Sigmoid colon (tissue), 7 donors: ENCODE measurements around the gene AIG1. TPM values are rescaled to one million over a fixed set of nuclear protein-coding genes. Genes with fewer than 3 reads are reported as not detected.
"Not testable (repeated sequence)": the region's sequence is repeated elsewhere in the genome, so short reads cannot be mapped to it uniquely, and the experiment has no call there.

Source experiments
- DNase-seq: peaks from one replicate; pipeline ENCODE4 v3.0.0-alpha.2; 2019
- H3K27ac ChIP-seq, 4 donors: fragments of 200-600 bp; sonication (generic); one replicate each; pipeline ENCODE4 v1.5.1; 2016 to 2019; ENCODE audit warnings: mild to moderate bottlenecking in 1 of 4
- H3K27me3 ChIP-seq, 3 donors: fragments of 200-600 bp; sonication (generic); one replicate each; pipeline ENCODE4 v1.5.1; 2019; ENCODE audit warnings: mild to moderate bottlenecking in 1 of 3
- H3K36me3 ChIP-seq, 4 donors: fragments of 200-600 bp; sonication (generic); one replicate each; pipeline ENCODE4 v1.5.1; 2016 to 2019
- H3K4me1 ChIP-seq, 4 donors: fragments of 200-600 bp; sonication (generic); one replicate each; pipeline ENCODE4 v1.5.1; 2017 to 2019
- H3K4me3 ChIP-seq, 4 donors: fragments of 200-600 bp; sonication (generic); one replicate each; pipeline ENCODE4 v1.5.1; 2017 to 2019; ENCODE audit warnings: mild to moderate bottlenecking in 2 of 4, moderate library complexity in 1 of 4
- H3K9me3 ChIP-seq, 4 donors: fragments of 200-600 bp in 3 of 4; sonication (generic) in 3 of 4; one replicate each; pipeline versions ENCODE4 v1.5.1 to v1.6.1; 2013 to 2019
- EP300 ChIP-seq, 4 donors: sonication (generic); formaldehyde crosslinking; IDR thresholded peaks; one replicate each; pipeline ENCODE4 v1.6.1; 2017; ENCODE audit warnings: antibody characterized with exemption in 4 of 4
- POLR2A ChIP-seq, 2 donors: fragments of 450-650 bp; IDR thresholded peaks; one replicate each; pipeline ENCODE4 v1.6.1; 2016; ENCODE audit warnings: antibody characterized with exemption in 2 of 2, mild to moderate bottlenecking in 2 of 2, moderate library complexity in 2 of 2
- POLR2AphosphoS5 ChIP-seq, 4 donors: sonication (generic); formaldehyde crosslinking; IDR thresholded peaks; one replicate each; pipeline ENCODE4 v1.6.1; 2017; ENCODE audit warnings: antibody characterized with exemption in 4 of 4
- WGBS, 2 donors: extraction: QIAGEN DNeasy Blood & Tissue Kit; methylation state at CpG; one replicate each; pipeline ENCODE4 v1.1.7; 2013; 5-methylcytosine and 5-hydroxymethylcytosine counted together
- intact Hi-C: fragments of 100-400 bp; cut with DNase I; formaldehyde crosslinking; loops from one replicate; pipeline ENCODE4 v1.15.1; 2023
- polyA plus RNA-seq, 3 donors: library from polyadenylated mRNA; stranded (reverse); fragments of 200-250 nt; gene quantifications; one replicate each; pipeline ENCODE4 v1.2.3, GENCODE V29; 2013
- total RNA-seq, 4 donors: library from RNA; depleted of rRNA; stranded (reverse); fragments of >200 nt; gene quantifications; one replicate each; pipeline ENCODE4 v1.1.0, GENCODE V29; 2016
- TF ChIP-seq, protein P1 (sequence below), 4 experiments: fragments of 450-650 bp in 3 of 4; fragments of 200-600 bp in 1 of 4; IDR thresholded peaks; one replicate each; pipeline ENCODE4 v1.5.1; 2016 to 2019; ENCODE audit warnings: antibody characterized with exemption in 4 of 4, mild to moderate bottlenecking in 3 of 4, moderate library complexity in 2 of 4
- donor health status: healthy with polysubstance abuse.
- donor health status: Bipolar disorder and iron deficiency.
- donor health status: healthy.

AIG1 gene
- total and polyA plus RNA-seq, 7 donors = 10.9 to 30.7 (median 20.6) TPM

DNA sequence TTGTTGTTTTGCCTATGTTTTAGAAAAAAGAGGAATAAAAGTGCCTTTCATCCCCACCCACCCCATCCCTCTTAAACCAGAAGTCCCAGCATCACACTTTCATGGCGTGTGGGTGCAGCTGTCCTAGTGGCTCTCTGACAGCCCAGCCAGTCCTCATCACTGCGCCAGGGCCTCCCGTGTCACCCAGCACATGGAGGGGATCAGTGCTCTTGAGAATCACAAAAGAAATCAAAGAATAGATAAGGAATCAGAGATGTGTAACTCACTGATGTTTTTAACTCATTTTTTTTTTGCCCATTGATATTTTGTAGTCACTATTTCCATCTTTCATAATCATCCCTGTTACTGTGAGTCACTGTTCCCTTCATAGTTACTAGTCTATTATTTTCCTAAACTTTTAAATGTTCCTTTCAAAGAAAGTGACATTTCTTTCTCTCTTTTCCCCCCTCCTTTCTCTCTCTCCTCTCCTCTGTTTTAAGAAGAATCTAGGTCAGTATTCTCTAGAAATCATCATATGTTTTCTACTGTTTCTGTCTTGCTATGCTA lies 78.6 kb downstream of the AIG1 start:
- TF ChIP-seq EP300 (IDR thresholded peaks at IDR 0.05) (no peak), POLR2AphosphoS5 (IDR thresholded peaks at IDR 0.05) (no peak)
- WGBS, 2 donors = 88 to 95% methylated on average over 3 of the region's 3 CpGs

DNA sequence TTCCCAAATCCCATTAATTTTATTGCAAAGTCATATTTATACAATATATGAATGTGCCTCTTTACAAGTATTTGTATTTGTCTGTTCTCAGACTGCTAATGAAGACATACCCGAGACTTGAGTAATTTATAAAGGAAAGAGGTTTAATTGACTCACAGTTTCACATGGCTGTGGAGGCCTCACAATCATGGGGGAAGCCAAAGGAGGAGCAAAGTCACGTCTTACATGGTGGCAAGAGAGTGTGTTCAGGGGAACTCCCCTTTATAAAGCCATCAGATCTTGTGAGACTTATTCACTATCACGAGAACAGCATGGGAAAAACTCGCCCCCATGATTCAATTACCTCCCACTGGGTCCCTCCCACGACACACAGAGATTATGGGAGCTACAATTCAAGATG lies 79.2 kb downstream of the AIG1 start:
- 85 to 91% methylated on average over 5 of the region's 5 CpGs for WGBS, 2 donors

More for the DNA sequence above, 78.6 kb downstream of the AIG1 start:
- Histone ChIP-seq H3K36me3 (peaks cover 0 to 9% (median 0%) of the 10 kb centered on the region in 4 donors), H3K27me3 (no peaks in the 10 kb centered on the region), H3K4me3 (no peak overlapping the region), H3K4me1 (peaks cover 0 to 14% (median 11%) of the 10 kb centered on the region in 4 donors), H3K27ac (no peak overlapping the region), H3K9me3 (no peaks in the 10 kb centered on the region)
- intact Hi-C loops = no loop called here
- no peak for DNase-seq

DNA sequence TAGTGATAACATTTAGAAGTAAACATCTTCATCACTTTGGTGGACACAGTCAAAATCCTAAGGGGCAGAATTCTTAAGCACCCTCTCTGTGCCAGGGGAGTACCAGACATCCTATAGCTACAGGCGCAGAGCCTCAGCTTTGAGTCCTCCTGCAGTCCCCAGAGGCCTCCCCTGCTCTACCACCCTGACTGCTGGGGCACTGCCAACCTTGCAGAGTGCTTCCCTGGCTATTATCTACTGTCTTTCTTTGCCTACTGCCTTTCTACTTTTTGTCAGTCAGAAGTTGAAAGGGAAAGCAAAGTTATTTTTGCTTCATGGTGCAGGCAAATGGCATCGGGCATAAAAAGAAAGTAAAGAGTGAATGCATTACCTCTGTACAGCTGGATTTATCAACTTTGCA lies 80.1 kb downstream of the AIG1 start:
- Histone ChIP-seq H3K9me3 (no peaks in the 10 kb centered on the region), H3K27me3 (no peaks in the 10 kb centered on the region), H3K4me1 (peaks cover 0 to 14% (median 11%) of the 10 kb centered on the region in 4 donors), H3K4me3 (no peak overlapping the region), H3K36me3 (peaks cover 0 to 9% (median 0%) of the 10 kb centered on the region in 4 donors), H3K27ac (no peak overlapping the region)
- intact Hi-C loops = no loop called here
- no peak for DNase-seq
- WGBS, 2 donors = 67 to 89% methylated on average over 2 of the region's 2 CpGs
- TF ChIP-seq POLR2A (IDR thresholded peaks at IDR 0.05) (no peak), EP300 (IDR thresholded peaks at IDR 0.05) (no peak)
- TF ChIP-seq, protein P1, sequence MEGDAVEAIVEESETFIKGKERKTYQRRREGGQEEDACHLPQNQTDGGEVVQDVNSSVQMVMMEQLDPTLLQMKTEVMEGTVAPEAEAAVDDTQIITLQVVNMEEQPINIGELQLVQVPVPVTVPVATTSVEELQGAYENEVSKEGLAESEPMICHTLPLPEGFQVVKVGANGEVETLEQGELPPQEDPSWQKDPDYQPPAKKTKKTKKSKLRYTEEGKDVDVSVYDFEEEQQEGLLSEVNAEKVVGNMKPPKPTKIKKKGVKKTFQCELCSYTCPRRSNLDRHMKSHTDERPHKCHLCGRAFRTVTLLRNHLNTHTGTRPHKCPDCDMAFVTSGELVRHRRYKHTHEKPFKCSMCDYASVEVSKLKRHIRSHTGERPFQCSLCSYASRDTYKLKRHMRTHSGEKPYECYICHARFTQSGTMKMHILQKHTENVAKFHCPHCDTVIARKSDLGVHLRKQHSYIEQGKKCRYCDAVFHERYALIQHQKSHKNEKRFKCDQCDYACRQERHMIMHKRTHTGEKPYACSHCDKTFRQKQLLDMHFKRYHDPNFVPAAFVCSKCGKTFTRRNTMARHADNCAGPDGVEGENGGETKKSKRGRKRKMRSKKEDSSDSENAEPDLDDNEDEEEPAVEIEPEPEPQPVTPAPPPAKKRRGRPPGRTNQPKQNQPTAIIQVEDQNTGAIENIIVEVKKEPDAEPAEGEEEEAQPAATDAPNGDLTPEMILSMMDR (IDR thresholded peaks at IDR 0.05) = no peak

More for the DNA sequence above, 79.2 kb downstream of the AIG1 start:
- DNase-seq, intact Hi-C loops, H3K4me3 ChIP-seq, H3K9me3 ChIP-seq, H3K27me3 ChIP-seq, H3K27ac ChIP-seq, H3K36me3 ChIP-seq: not testable (repeated sequence)
- peaks cover 0 to 14% (median 11%) of the 10 kb centered on the region in 4 donors for H3K4me1 ChIP-seq

DNA sequence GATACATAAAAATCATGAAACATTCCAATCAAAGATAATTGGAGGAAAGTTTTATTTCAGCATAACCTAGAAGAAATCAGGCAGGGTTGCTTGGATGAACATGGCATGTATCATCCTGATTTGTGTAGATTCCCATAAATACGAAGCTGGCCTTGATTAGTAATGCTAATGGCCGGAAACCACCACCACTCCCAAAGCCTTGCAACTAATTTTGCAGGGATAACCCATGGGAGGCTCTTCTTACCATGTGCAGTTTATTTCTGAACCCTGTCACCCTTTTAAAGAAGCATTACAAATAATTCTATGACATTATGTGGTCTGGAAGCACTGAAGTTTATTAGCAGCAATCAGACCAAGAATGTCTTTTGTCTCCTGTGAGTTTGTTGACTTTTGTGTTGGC lies 80.8 kb downstream of the AIG1 start:
- Histone ChIP-seq H3K27me3 (no peaks in the 10 kb centered on the region), H3K9me3 (no peaks in the 10 kb centered on the region), H3K36me3 (peaks cover 0 to 9% (median 0%) of the 10 kb centered on the region in 4 donors), H3K4me3 (no peak overlapping the region), H3K27ac (no peak overlapping the region), H3K4me1 (peaks cover 0 to 14% (median 11%) of the 10 kb centered on the region in 4 donors)
- DNase-seq = no peak
- no peak for TF ChIP-seq EP300 (IDR thresholded peaks at IDR 0.05)
- TF ChIP-seq, protein P1 (IDR thresholded peaks at IDR 0.05) = no peak
- TF ChIP-seq POLR2AphosphoS5 (IDR thresholded peaks at IDR 0.05) = no peak
- no peak for TF ChIP-seq POLR2A (IDR thresholded peaks at IDR 0.05)
- WGBS, 2 donors = 90 to 94% methylated on average over 2 of the region's 2 CpGs
- intact Hi-C loops = no loop called here

DNA sequence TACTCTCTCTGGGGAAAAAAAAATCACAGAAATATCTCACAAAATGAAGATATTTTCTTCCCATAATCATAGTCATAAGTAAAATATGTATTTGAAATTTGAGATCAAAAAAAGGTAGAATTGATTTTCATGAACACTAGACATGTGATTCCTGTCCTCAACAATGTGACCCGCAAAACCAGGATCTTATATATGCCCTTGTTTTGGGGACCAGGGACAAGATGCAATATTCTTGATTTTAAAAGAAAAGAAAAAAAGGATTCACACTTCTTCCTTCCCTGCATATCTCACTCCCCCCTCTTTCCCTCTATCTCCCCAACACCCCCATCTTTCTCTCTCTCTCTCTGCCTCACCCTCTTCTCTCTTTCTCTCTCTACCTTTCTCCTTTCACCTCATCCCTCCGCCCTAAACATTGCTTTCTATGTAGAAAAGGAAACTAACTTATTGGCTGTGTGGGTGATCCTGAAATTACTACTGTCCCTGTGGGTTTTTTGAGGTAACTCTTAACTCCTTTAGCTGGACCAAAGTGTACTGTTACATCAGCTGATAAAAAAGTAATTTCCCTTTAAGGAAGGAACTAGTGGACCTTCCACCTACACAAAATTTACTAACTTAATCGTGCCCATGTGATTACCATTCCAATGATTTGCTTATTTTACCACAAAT lies 85.6 kb downstream of the AIG1 start:
- TF ChIP-seq, protein P1 (IDR thresholded peaks at IDR 0.05) = no peak
- TF ChIP-seq POLR2AphosphoS5 (IDR thresholded peaks at IDR 0.05) = no peak
- no peak for TF ChIP-seq POLR2A (IDR thresholded peaks at IDR 0.05)
- no peak for TF ChIP-seq EP300 (IDR thresholded peaks at IDR 0.05)
- 79 to 83% methylated on average over 3 of the region's 3 CpGs for WGBS, 2 donors
- no peak for DNase-seq
- Histone ChIP-seq H3K27me3 (no peaks in the 10 kb centered on the region), H3K27ac (no peak overlapping the region), H3K36me3 (no peaks in the 10 kb centered on the region), H3K9me3 (no peaks in the 10 kb centered on the region), H3K4me3 (no peak overlapping the region), H3K4me1 (peaks cover 0 to 5% (median 4%) of the 10 kb centered on the region in 4 donors)
- intact Hi-C loops = no loop called here
